CD4-positive, alpha-beta T cell treated with Interleukin-15 for 1 hour (primary cell): ENCODE measurements around the gene TPPP.

Experiments
- DNase-seq: peaks from one replicate; pipeline ENCODE4 v3.0.0-alpha.2; 2020

Gene TPPP

DNA sequence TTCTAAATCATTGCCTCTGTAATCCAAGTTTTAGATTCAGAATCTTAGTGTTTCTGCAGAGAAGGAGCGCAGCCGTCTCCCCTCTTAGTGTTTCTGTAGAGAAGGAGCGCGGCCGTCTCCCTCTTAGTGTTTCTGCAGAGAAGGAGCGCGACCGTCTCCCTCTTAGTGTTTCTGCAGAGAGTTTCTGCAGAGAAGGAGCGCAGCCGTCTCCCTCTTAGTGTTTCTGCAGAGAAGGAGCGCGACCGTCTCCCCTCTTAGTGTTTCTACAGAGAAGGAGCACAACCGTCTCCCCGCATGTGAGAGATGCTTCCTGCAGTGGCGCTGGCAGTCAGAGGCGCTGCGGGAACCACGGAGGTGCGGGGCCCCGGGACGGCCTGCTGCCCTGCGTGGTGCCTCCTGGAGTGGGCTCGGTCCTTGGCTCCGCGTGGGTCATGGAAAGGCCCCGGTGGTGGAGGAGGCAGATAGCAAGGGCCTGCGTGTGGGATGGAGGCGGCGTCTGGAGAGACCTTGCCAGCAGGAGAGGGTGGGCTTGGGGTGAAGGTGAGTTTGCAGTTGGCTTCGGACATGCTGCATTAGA lies 70.1 kb downstream of the TPPP start:
- no peak for DNase-seq

- peak; percentile 11 for DNase-seq
Observed at GRCh38 chr5:622359-622758, 70.8 kb downstream of the TPPP start.

DNA sequence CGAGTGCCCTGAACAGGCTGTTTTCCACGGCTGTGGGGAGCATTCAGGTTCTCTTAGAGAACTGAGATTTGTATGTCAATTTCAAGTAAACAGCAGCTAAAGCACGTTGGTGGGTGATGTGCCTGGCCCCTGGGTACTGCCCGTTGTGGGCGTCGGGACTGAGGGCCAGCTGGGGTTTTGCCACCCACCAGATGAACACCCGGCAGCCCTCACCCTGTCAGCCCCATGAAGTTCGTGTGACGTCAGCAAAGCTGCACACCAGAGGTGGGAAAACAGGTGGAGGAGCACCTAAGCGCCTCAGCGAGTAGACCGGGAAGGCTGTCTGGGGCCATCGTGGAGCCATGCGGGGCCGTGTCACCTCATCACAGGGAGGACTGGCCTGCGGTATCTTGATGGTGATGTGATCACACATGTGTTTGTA lies 71.8 kb downstream of the TPPP start:
- peak; percentile 12 for DNase-seq

DNA sequence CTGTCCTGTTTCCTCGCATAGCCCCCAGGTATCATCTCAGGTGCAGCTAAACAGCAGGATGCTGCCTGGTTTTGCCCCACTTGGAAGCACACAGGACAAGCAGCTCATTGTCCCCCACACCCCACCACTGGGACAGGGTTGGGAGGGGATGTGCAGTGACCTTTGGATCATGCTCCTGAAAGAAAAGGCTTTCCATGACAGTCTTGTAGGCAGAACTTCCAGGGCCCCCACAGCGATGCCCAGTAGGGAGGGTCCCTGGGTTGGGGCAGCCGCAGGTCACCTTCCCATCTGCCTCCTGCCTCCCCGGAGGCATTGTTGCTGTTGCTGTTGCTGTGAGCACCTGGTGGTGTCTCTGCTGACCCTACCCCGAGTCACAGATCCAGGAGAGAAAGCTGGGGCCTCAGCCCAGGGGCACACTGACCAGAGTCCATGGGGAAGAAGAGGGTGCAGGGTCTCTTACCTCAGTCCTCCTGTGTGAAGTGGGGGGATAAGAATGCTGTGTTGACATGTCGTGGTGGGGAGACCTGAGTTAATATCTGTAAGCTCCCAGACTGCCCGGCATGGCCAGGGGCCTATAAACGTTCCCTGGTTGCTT lies 72.5 kb downstream of the TPPP start:
- peak; percentile 7 for DNase-seq

GRCh38 chr5:620152-620551 lies 73.0 kb downstream of the TPPP start:
- DNase-seq = peak; percentile 9

GRCh38 chr5:619444-619843 lies 73.7 kb downstream of the TPPP start:
- peak; percentile 7 for DNase-seq

DNA sequence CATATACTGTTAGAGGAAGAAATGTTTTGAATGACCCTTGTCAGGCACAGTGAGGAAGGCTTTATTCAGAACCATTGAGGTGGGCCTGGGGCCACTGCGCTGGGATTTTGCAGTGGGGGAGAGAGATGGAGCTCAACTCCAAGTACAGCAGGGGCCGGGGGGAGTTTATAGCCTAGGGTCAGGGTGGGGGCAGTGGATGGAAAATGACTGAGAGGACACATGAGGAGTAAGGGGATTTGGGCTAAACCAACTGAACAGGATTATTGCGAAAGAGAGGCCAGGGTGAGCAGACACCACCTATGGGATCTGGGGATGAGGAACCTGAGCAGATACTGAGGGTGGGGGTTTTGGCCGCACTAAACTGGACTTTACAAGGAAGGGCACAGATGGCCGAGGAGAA lies 74.7 kb downstream of the TPPP start:
- DNase-seq = no peak

DNA sequence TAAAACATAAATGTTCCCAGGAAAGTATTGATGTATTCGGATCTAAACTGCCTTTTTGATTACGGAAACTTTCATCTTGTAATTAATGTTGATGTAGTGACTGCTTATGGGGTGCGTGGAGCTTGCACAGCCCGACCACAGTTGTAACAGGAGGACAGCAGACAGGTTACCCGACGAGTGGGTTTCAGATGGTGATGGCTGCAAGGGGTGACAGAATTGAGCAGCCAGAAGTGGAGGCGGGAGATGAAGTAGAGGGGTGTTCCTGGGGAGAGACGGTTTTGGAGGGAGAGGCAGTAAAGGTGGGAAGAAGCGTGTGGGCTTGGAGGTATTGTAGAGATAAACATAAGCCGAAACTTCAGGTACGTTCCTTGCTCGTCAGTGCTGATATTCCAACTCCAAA lies 75.3 kb downstream of the TPPP start:
- no peak for DNase-seq

DNA sequence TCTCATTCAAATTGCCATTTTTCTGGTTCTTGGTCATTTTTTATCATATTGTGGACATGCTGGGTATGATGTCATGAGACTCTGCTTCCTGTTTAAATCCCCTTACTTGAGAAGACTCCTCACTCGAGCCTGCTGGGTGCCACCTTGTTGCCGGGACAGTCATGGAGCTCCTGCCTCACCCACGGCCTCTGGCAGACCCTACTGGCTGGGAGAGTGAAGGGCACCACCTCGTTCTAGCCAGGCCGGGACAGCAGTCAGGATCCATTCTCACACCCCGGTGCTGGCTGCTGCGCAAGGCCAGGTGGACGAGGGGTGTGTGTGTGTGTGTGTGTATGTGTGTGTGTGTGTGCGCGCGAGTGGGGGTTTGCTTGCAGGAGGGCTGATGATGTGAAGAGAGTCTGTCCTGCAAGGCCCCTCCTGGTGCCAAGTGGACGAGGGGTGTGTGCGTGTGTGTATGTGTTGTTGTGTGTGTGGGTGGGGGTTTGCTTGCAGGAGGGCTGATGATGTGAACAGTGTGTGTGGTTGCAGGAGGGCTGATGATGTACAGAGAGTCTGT lies 76.6 kb downstream of the TPPP start:
- DNase-seq = no peak

- DNase-seq = no peak
Observed at GRCh38 chr5:612498-613424, 80.4 kb downstream of the TPPP start.

GRCh38 chr5:611731-612486 lies 81.2 kb downstream of the TPPP start, which contains the start of gene CEP72:
CEP72 (plus strand) TSS chr5:612340; CDS start chr5:612362, 22 bp downstream.
- peak; percentile 93 for DNase-seq

DNA sequence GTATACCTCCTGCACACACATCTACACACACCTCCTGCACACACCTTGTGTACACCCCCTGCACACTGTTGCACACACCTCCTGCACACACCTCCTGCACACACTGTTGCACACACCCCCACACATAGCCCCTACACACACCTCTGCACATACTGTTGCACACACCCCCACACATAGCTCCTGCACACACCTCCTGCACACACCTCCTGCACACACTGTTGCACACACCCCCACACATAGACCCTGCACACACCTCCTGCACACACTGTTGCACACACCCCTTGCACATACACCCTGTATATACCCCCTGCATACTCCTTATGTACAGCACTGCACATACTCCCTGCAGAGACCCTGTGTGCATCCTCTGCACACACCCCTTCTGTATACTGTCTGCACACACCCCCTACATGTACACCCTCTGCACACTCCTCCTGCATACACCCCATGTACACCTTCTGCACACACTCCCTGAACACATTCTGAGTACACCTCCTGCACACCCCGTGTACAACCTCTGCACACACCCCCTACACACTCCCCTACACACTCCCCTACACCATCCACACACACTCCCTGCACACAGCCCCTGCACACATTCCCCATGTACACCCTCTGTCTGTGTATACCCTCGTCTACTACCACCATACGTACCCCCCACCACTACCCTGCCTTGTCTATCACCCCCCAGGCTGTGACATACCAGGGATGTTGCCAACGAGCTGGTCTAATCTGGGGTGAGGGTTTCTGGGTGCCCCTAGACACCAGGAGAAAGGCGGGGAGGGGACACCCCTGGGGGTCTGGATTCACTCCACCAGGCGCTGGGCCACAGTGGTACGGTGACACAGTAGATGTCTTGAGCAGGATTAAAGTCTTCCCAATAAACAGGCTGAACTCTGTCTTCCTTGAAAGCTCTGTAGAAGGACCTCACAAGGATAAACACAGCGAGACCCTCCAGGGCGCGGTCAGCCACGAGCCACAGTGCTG lies 82.1 kb downstream of the TPPP start:
- no peak for DNase-seq

DNA sequence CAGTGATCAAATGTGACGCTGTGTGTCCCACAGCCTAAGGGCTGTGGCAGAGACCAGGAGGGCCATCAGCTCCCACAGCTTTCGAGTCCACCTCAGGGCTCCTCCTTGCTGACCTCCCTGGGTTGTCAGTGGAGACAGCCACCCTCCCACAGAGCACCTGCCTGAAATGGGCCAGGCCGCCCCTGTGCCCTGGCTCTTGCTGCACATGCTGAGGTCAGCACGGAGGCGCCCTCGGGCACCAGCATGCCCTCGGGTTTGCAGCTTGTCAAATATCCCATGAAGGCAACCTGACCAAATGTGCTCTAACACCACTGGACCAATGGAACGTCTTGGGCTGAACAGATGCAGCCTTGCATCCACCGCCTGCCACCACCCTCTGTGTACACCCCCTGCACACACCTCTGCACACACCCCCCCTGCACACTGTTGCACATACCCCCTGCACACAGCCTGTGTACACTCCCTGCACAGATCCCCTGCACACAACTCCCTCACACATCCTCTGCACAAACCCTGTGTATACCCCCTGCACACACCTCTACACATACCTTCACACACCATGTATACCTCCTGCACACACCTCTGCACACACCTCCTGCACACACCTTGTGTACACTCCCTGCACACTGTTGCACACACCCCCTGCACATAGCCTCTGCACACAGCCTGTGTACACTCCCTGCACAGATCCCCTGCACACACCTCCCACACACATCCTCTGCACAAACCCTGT lies 83.0 kb downstream of the TPPP start:
- no peak for DNase-seq
